Fibroblast of skin of right biceps (primary cell): ENCODE data around the gene BDKRB2.

ENCODE experiments used
- DNase-seq: peaks from one replicate; pipeline ENCODE4 v3.0.0-alpha.2; 2013

Gene BDKRB2

DNA sequence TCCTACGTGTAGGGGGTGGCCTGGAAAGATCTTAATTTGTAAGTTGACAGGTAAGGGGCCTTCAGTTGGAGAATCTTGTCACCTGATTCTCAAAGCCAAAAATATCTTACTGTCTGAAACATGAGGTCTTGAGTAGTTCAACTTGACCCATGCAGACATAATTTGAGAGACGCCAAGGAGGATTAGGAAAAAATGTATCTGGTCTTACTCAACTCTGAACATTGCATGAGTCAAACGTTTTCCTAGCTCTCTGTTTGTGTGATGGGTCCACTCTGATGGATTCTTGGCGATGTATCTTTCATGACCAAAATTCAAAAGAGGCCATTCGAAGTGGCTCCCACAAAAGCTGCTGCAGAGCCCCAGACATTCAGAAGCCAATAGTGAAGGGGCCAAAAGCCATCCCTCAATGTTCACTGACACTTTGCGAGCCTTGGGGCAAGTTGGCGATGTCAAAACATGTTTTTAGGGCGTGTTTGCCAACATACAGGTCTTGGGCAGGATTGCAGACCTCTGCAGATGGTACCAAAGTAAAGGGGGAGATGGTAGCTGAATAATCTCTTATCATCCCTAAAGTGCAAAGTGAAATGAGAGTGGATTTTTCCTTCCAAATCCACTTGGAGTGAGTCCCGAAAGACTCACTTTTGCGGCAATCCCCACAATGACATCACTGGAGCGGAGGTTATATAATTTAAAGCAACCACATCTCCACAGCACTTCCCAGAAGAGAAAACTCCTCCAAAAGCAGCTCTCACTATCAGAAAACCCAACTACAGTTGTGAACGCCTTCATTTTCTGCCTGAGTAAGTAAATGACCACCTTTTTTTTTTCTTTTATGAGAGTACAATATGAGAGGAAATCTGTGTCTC lies 51.1 kb downstream of the BDKRB2 start, which contains the start of gene BDKRB1:
Gene BDKRB1 (plus strand): TSS at position 710 of the 866 bp plus-strand sequence. CDS start 7,473 bp downstream, outside the sequence.
- peak; percentile 97 for DNase-seq

DNA sequence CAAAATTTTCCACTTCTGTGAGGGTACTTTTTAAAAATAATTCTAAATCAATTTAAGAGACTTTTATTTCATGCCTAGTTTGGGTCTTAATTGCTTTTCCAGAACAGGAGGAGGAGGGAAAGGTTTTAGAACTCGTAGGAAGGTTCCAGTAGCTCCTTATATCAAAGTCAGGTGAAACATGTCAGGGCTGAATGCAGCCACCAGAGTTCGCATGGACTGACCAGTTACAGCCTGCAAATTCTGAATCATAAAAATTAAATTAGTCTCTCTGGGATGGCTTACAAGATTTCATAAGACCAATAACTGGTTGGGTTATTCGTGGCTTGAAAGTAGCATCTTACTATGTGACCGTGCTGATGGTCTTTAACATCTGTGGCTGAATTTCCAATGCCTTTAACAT lies 51.8 kb downstream of the BDKRB2 start:
- no peak for DNase-seq

DNA sequence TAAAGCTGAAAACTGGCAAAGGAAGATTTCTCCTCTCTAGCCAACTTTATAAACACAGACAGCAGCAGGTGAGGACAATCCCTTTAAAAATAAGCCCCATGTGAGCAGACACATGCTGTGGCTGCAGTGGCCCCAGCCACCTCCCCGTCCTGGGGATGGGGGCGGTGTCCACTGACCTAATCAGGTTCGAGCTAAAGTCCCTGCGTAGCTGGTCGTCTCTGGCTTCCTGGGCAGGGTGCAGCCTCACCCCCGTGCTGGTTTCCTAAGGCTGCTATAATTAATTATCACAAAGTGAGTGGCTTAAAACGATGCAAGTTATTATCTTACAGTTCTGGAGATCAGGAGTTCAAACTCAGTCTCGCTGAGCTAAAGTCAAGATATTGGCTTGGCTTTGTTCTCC lies 52.4 kb downstream of the BDKRB2 start:
- no peak for DNase-seq

DNA sequence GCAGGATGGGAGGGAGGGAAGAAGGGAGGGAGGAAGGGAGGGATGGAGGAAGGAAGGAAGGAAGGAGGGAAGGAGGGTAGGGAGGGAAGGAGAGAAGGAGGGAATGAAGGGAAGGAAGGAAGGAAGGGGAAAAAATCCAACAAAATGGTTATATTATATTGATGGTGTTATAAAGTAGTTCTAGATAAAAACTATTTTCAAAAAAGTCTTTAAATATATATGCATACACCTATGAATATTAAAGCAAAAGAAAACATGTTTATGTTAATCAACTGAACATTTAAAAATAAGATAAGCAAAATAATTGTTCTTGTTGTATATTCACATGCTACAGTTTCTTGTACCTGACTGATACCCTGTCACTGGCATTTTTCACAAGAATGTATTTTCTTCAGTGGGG lies 53.3 kb downstream of the BDKRB2 start:
- no peak for DNase-seq

DNA sequence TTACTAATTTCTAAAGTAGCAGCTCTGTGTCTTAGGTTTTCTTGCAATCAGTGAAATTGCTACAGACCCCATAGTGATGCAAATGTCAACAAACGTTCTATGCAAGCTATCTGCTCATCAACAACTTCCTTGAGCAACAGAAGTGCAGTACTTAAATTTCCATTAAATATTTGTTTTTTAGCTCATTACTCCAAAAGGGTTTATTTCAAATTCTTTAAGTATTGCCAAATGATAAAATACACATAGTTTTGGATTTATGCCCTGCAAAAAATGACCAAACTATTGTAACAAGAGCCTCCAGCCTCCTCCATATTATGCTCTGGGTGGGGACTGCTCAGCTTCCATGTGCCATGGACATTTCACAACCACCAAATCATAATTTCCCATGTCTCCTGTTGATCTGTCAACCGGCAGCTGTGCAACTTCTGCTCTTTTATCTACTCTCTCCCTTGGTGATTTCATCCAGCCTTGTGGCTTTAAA lies 55.7 kb downstream of the BDKRB2 start:
- DNase-seq = peak; percentile 84

DNA sequence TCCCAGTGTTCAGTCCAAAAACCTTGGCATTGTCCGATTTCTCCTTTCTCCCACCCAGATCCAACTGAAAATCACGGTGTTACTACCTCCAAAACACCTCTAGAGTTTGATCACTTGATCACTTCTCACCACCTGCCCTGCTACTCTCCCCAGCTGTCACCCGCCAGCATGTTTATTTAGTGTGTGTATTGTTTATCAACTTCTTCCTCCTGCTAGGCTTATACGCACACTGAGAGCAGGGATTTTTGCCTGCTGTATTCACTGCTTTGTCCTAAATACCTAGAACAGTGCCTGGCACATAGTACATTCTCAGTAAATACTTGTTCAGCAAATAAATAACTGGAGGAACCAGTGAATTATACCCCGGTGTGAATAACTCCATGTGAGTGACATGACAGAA lies 56.4 kb downstream of the BDKRB2 start:
- no peak for DNase-seq

DNA sequence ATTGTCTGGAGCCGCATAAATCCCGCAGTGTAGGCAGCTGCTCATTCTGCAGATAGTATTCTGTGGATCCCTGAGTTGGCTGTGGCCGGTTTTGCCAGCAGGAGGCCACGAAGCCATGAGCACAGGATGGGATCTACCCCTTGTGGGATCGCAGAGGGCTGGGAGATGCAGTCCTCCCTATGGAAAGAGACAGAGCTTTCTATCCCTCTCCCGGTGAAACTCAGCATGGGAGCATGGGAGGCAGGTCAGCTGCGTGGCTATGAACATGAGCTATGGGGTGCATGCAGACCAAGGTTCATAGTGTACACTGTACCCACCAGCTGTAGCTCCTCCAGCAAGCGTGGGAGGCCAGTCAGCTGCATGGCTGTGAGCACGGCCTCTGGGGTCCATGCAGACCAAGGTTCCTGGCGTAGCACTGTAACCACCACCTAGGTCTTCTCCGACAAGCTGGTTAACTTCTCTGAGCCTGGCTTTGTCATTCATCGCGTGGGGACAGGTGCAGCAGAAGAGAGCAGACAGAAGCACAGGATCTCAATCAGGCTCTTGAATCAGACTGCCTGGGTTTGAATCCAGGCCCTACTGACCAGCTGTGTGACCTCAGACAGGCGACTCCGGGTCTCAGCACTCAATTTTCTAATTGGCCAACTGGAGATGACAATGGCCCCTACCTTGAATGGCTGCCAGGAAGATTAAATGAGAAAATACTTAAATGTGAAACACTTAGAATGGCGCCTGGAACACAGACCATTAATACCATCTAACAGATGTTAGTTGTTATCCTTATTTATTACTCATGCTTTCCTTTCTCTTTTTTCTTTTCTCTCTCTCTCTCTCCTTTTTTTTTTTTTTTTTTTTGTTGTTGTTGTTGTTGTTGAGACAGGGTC lies 57.4 kb downstream of the BDKRB2 start:
- DNase-seq = peak; percentile 33

DNA sequence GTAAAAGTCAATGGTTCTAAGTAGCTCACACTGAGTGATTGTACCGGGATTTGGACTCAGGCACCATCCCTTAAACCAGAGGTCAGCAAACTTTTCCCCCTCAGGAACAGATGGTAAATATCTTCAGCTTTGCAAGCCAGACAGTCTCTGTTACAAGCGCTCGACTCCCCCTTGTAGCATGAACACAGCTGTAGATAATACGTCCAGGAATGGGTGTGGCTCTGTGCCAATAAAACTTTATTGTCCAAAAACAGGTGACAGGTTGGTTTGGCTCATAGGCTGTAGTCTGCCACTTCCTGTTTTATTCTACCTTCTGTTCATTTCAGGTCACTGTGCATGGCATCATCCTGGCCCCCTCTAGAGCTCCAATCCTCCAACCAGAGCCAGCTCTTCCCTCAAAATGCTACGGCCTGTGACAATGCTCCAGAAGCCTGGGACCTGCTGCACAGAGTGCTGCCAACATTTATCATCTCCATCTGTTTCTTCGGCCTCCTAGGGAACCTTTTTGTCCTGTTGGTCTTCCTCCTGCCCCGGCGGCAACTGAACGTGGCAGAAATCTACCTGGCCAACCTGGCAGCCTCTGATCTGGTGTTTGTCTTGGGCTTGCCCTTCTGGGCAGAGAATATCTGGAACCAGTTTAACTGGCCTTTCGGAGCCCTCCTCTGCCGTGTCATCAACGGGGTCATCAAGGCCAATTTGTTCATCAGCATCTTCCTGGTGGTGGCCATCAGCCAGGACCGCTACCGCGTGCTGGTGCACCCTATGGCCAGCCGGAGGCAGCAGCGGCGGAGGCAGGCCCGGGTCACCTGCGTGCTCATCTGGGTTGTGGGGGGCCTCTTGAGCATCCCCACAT lies 58.9 kb downstream of the BDKRB2 start:
- no peak for DNase-seq

DNA sequence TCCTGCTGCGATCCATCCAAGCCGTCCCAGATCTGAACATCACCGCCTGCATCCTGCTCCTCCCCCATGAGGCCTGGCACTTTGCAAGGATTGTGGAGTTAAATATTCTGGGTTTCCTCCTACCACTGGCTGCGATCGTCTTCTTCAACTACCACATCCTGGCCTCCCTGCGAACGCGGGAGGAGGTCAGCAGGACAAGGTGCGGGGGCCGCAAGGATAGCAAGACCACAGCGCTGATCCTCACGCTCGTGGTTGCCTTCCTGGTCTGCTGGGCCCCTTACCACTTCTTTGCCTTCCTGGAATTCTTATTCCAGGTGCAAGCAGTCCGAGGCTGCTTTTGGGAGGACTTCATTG lies 59.5 kb downstream of the BDKRB2 start:
- no peak for DNase-seq

DNA sequence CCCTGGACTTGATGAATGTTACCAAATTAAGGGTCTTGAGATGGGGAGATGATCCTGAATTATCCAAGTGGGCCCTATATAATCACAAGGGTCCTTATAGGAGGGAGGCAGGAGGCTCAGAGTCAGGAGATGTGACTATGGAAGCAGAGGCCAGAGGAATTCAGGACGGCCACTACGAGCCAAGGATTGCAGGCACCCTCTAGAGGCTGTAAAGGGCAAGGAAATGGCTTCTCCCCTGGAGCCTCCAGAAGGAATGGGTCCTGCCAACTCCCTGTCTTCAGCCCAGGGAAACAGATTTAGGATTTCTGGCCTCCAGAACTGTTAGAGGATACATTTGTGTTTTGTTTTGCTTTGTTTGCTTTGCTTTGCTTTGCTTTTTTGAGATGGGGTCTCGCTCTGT lies 60.2 kb downstream of the BDKRB2 start:
- DNase-seq = peak; percentile 49

DNA sequence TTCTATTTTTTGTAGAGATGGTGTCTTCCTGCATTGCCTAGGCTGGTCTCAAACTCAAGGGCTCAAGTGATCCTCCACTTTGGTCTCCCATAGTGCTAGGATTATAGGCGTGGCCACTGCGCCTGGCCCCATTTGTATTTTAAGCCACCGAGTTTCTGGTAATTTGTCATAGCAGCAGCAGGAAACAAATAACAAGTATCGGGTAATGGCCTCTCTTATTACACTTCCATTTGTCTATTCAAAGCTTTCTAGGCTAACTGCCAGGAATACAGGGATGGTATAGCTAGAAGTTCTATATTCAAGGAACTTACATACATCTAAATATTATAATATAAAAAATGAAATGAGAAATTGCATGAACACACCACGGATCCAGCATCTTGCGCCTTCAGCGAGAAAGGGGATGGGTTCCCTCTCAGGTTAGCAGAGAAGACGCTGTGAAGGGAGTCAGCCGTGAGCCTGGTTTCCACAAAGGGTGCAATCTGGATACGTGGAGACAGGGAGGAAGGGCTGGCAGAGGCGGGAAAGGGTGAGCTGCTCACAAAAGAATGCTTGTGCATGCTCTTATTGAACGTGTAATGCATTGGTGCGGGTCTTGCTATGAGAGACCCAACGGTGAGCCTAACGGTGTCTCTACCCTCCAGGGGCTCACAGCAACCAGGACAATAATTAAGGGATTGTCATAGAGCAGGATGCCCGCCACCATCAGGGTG lies 60.9 kb downstream of the BDKRB2 start:
- DNase-seq = peak; percentile 61

DNA sequence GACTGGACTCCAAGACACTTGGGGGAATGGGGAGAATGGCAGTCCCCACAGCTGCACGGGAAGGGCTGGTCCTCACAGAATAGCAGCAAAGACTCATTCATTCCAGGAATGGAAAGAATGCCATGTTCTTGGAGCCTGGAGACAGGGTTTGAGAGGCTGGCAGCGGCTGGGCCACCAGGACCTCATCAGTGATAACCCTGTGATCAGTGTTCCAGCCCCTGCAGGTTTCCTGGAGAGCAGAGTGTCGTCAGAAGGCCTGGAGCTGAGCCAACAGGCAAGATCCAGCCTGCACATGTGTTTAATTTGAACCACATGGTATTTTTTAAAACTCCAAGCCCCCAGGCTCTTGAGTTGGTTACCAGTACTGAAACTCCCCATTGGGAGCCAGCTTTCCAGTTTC lies 62.7 kb downstream of the BDKRB2 start:
- DNase-seq = peak; percentile 92

DNA sequence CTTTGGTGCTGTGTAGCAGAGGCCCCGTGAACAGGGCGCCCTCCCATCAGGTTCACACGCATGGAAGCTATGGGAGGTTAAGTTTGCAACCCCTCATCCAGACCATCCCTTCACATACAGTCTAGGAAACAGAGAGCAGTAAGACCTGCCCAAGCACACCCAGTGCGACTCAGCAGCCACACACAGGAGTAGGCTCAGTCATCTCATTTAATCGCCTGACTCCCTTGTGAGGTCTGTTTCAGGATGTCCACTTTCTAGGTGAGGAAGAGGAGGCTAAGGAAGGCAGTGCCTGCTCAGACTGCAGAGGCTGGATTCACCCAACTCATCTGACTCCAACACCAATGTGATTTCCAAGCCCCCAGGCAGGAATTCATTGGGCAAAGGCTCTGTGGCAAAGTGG lies 63.3 kb downstream of the BDKRB2 start:
- peak; percentile 58 for DNase-seq

DNA sequence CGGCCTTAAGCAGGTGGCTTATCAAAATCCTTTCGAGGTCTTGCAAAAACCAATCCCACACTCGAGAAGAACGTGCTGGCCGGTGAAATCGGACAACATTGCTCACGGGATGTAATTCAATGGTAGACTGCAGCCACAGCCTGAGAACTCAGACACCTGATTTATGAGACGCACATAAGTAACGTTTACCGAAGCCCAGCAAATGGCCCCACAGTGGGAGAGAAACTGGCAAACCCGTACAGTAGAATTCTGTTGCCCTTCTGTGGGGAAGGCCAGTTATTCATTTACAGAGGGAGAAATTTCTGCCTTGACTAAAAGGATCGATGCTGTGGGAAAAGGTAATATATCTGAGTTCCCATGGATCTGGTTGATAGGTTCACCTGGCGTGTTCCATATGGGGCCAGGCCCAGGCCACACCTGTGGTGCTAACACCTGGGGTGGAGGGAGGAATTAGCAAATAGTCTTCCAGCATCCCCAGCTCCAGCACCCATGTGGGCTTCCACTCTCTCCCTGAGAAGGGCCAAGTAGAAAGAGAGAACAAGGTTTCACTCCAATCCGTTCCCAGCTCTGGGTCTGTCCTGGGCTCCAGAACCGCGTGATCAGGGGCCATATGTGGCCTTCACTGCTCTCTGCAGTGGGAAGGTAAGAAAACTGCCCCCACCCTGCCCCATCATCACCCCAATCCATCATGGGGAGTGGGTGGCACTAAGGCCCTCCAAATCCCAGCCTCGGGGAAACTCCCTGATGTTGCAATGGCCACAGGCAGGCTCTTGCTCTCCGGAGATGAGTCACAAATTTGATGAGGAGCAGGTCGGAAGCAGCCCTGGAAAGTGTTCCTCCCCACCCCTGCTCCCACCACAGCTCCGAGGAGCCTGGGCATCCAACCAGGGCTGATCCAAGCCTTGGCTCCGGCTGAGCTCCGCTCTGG lies 64.1 kb downstream of the BDKRB2 start:
- peak; percentile 95 for DNase-seq

DNA sequence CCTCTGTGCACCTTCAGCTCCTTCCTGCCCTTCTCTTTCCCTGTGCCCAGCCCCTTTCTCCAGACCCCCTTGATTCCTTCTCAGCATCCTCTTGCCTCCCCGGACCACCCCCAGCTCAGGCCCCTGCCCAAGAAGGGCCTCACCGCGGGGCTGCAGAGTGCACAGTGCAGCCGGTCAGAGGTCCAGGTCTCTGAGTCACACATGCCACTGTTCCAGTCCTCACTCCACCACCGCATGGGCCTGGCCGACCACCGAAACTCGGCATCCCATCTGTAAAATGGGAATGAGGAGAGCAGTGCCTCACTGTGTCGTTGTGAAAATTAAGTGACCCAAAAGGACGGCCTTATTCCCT lies 64.7 kb downstream of the BDKRB2 start:
- no peak for DNase-seq

DNA sequence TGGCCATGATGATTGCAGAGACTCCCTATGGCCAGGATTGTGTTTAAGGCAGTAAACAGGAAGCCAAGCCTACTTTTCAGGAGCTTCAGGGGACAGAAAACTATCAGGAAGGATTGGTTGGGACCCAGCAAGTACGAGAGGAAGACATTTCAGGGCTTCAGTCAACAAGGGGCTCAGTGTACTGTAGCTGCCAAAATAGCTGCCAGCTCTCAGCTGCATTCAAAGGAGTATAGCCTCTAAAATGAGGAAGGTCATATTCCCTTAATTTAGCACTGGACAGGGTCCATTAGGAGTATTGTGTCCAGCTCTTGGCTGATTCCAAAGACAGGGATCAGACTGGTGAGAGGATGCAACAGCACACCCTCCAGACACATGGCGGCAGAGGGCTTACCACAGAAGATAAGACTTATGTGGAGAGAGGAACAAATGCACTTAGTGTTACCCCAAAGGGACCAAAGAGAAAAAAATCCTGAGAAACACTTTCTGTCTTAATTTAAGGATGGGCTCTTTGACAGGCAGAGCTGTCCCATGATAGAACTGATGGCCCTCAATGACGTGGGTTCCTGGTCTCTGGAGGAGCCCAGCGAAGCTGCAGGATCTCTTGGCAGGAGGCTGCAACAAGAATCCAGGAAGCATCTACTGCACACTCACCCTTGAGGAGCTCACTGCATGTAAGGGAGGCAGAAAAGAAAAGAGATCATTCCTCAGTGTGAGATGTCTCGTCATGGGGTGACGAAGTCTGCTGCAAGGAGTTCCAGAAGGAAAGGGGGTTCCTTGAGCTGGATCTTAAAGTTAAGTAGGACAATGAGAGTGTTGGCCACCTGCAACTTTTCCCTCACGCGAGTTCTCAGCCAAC lies 66.2 kb downstream of the BDKRB2 start:
- no peak for DNase-seq

DNA sequence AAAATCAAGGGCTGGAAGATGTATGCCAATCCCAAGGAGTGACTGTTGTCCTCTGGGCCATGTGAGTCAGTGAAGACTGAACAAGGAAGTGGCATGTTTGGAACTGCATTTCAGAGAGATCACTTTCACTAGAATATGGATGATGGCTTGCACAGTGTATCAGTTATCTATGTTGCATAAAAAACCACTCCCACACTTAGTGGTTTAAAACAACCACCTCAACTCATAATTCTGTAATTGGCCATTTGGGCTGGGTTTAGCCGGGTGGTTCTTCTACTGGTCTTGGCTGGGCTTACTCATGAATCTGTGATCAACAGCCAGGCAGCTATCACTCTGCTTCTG lies 66.8 kb downstream of the BDKRB2 start:
- DNase-seq = no peak

DNA sequence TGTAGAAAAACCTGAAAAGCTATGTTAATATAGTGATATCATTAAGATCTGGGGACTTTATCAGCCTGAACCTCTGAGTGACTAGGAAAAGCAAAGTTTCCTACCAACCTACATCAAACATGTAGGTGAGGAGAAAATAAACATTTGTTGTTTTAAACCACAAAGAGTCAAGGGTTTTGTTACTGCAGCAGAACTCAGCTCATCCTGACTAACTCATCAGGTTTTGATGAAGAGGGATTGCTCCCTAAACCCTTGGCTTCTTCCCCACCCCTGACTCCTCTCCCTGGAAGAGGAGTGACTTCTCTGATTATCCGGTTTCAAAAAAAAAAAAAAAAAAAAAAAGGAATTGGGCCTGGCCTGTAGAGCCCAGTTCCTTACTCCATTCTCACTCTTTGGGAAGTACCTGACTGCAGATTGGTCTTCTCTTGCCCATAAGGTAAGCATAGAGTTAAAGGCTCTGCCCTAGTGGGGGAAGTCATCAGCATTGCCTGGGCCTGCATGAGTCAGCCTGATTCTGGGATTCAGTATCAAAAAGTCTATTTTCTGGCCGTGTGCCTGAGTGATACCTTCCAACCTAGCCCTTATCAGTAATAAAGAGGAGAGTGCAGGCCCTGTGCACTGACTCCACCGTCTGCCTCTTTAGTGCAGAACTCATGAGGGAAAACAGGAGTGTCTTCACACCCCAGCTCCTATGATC lies 68.3 kb downstream of the BDKRB2 start:
- peak; percentile 56 for DNase-seq

DNA sequence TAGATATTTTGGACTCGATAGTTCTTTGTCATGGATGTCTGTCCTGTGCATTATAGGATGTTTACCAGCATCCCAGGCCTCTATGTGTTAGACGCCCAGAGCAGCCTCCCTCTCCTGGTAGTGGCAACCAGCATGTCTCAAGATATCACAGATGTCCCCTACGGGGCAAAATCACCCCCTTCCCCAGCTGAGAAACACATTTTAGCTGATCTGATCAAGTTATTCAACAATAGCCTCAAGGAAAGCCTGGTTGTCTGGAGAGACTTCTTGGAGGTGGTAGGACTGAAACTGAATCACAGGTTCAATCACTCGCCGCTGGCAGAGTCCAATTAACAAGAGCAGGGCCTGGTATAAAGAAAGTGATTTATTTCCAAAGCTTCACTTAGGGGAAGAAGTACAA lies 69.0 kb downstream of the BDKRB2 start:
- no peak for DNase-seq

DNA sequence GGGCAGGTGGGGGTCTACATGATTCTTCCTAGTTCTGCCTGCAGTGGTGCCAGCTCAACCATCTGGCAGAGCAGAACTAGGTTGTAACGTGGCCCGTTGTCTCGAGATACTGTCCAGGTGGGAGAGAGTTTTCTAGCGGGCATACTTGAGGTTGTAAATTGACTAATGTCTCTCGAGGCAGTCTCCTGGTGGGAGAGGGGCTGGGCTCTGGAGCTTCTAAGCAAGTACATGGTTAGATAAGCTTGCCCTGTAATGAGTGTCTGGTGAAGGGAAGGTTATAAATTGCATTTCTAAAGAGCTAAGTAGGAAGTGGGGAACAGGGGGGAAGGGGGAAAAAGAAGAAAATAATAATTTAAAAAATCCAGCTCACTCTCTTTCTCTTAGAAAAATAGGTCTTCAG lies 69.5 kb downstream of the BDKRB2 start:
- DNase-seq = no peak
